Ishikawa (cell line): ENCODE measurements around the gene HPD.

Experiments
- EP300 ChIP-seq: IDR thresholded peaks from 2 replicates; pipeline ENCODE4 v1.6.1; 2012; ENCODE audit warnings: borderline replicate concordance
- FOXM1 ChIP-seq: IDR thresholded peaks from 2 replicates; pipeline ENCODE4 v1.6.1; 2012; ENCODE audit warnings: low read depth, borderline replicate concordance
- NFIC ChIP-seq: IDR thresholded peaks from 2 replicates; pipeline ENCODE4 v1.6.1; 2012
- RAD21 ChIP-seq: IDR thresholded peaks from 2 replicates; pipeline ENCODE4 v1.6.1; 2012; ENCODE audit warnings: low read depth
- REST ChIP-seq: IDR thresholded peaks from 2 replicates; pipeline ENCODE4 v1.6.1; 2012; ENCODE audit warnings: low read depth, mild to moderate bottlenecking
- TAF1 ChIP-seq: IDR thresholded peaks from 2 replicates; pipeline ENCODE4 v1.6.1; 2012; ENCODE audit warnings: low read depth, mild to moderate bottlenecking
- YY1 ChIP-seq: IDR thresholded peaks from 2 replicates; pipeline ENCODE4 v1.6.1; 2012; ENCODE audit warnings: low read depth
- ZBTB7A ChIP-seq: IDR thresholded peaks from 2 replicates; pipeline ENCODE4 v1.6.1; 2012; ENCODE audit warnings: low read depth
- TF ChIP-seq, protein P1 (sequence below): IDR thresholded peaks from 2 replicates; pipeline ENCODE4 v1.6.1; 2012
- TF ChIP-seq, protein P2 (sequence below): IDR thresholded peaks from 2 replicates; pipeline ENCODE4 v1.6.1; 2012

- TF ChIP-seq REST (no peak), YY1 (no peak), TAF1 (no peak), EP300 (no peak), ZBTB7A (no peak), FOXM1 (no peak), RAD21 (no peak), NFIC (no peak)
- TF ChIP-seq, protein P1, sequence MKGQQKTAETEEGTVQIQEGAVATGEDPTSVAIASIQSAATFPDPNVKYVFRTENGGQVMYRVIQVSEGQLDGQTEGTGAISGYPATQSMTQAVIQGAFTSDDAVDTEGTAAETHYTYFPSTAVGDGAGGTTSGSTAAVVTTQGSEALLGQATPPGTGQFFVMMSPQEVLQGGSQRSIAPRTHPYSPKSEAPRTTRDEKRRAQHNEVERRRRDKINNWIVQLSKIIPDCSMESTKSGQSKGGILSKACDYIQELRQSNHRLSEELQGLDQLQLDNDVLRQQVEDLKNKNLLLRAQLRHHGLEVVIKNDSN: no peak
- TF ChIP-seq, protein P2, sequence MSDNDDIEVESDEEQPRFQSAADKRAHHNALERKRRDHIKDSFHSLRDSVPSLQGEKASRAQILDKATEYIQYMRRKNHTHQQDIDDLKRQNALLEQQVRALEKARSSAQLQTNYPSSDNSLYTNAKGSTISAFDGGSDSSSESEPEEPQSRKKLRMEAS: no peak
Observed at GRCh38 chr12:121823727-121824115, 34.9 kb downstream of the HPD start.
